SK-N-DZ (cell line): Measurements from ENCODE around the gene APPBP2.
"Not testable (repeated sequence)": the region's sequence is repeated elsewhere in the genome, so short reads cannot be mapped to it uniquely, and the experiment has no call there.

Source experiments
- DNase-seq: peaks from one replicate; pipeline ENCODE4 v3.0.0-alpha.2; 2015; ENCODE audit warnings: low spot score

Gene APPBP2

DNA sequence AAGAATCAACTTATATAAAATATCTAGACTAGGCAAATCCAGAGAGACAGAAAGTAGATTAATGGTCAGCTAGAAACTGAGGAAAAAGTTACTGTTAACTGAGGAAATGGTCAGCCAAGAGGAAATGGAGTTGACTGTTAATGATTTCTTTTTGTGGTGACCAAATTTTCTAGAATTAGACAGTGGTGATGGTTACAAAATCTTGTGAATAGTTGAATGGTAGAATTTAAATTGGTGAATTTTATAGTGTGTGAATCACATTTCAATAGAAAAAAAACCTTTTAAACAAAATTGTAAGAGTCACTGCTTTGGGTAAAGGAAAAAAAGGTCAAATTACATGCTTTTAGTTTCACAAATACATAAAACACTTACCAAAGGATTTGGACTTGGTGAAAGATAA lies 30.0 kb downstream of the APPBP2 start:
- DNase-seq = no peak

- no peak for DNase-seq
Measured at GRCh38 chr17:60495260-60495659, 30.8 kb downstream of the APPBP2 start.

GRCh38 chr17:60493847-60494321 lies 32.2 kb downstream of the APPBP2 start:
- no peak for DNase-seq

DNA sequence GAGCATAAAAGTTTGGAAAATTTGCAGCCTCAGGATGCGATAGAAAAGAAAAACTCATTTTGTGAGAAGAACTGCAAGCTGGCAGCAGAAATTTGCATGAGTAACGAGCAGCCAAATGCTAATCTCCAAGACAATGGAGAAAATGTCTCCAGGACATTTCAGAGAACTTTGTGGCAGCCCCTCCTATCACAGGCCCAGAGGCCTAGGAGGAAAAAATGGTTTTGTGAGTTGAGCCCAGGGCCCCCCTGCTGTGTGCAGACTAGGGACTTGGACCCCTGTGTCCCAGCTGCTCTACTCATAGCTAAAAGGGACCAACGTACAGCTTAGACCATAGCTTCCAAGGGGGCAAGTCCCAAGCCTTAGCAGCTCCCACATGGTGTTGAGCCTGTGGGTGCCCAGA lies 34.3 kb downstream of the APPBP2 start:
- no peak for DNase-seq

GRCh38 chr17:60490594-60490993 lies 35.4 kb downstream of the APPBP2 start:
- not testable (repeated sequence) for DNase-seq

DNA sequence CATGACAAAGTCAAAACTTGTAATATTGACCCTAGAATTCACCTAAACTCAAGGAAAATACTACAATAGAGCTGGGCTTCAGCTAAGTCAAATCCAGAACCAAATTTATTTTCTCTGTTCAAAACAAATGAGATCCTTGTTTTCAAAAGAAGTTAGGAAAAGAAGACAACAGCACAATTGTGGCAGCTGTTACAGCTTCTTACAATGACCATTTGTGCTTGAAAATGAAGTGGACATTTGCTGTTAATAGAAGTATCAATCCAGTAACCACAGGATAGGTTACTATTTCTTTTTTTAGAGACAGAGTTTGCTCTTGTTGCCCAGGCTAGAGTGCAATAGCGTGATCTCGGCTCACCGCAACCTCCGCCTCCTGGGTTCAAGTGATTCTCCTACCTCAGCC lies 44.4 kb downstream of the APPBP2 start:
- DNase-seq = no peak

- peak; percentile 53 for DNase-seq
Measured at GRCh38 chr17:60473788-60474187, 52.3 kb downstream of the APPBP2 start.

GRCh38 chr17:60472449-60472848 lies 53.6 kb downstream of the APPBP2 start:
- no peak for DNase-seq

DNA sequence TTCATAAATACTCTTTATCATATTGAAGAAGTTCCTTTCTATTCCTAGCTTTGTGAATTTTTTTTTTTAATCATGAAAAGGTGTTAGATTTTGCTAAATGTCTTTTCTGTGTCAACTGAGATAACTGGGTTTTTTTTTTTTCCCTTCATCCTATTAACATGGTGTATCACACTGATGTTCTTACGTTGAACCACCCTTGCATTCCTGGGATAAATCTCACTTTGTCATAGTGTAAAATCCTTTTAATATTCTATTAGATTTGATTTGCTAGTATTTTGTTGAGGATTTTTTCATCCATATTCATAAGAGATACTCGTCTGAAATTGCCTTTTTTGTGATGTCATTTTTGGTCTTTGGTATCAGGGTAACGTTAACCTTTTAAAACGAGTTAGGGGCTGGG lies 54.6 kb downstream of the APPBP2 start:
- DNase-seq = no peak

DNA sequence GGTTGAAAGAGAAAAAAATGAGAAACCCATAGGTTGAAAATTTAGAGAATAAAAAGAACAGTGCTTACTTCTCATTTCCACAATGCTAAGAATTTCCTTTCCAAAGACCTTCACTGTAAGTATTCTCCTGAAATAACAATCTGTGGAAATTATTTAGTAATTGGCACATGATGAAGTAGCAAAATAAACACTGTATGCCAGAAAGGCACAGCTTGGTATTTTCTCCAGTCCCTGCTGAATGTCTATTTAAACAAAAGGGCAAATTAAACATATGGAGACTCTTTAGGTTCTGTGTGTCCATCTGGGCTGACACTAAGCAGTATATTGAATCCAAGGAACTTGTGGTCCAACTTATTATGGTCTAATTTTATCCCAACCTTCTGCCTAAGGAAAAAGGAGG lies 57.7 kb downstream of the APPBP2 start:
- no peak for DNase-seq

GRCh38 chr17:60464343-60464742 lies 61.7 kb downstream of the APPBP2 start:
- no peak for DNase-seq

DNA sequence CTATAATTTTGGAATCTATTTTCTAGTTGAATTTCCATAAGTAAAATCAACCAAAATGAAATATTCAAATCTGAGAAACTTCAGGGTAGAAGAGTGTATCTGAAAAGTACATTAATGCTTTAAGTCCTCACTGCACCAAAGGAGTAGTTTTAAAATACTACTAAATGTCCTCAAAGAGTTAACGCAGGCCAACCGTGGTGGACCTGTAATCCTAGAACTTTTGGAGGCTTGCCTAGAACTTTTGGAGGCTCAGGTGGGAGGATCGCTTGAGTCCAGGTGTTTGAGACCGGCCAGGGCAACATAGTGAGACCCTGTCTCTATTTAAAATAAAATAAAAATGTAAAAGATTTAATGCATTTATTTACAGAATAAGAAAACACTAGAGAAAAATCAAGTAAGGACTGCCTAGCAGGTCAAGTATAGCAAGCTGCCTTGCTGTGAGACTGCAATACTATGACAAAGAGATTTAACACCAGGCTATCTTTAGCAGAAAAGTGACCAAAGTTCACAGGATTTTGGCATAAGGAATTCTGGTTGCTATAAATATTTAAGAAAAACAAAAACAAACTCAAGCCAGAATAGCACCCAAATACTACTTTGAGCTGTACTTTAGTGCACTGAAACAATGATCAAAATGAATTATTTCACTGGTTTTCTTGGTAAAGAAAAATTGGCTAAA lies 62.7 kb downstream of the APPBP2 start:
- DNase-seq = no peak

- no peak for DNase-seq
Measured at GRCh38 chr17:60461584-60461983, 64.5 kb downstream of the APPBP2 start.

DNA sequence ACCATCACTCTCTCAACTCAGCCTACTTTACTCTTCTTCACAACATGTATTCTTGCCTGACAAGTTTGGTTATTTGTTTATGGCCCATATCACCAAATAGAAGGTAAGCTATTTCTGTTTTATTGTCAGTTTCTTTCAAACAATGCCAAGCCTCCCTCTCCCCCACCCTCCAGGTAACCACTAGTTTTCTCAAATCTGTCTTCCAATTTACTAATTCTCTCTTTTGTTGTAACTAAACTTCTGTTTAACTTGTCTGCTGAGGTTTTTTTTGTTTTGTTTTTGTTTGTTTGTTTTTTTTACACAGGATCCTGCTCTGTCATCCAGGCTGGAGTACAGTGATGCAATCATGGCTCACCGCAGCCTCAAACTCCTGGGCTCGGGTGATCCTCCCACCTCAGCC lies 68.9 kb downstream of the APPBP2 start:
- DNase-seq = no peak

GRCh38 chr17:60455378-60455777 lies 70.7 kb downstream of the APPBP2 start:
- no peak for DNase-seq

- no peak for DNase-seq
Measured at GRCh38 chr17:60451965-60452364, 74.1 kb downstream of the APPBP2 start.

- DNase-seq = no peak
Measured at GRCh38 chr17:60451071-60451470, 75.0 kb downstream of the APPBP2 start.

GRCh38 chr17:60447375-60447774 lies 78.7 kb downstream of the APPBP2 start:
- no peak for DNase-seq

- DNase-seq = no peak
Measured at GRCh38 chr17:60445144-60445543, 80.9 kb downstream of the APPBP2 start.

GRCh38 chr17:60443713-60444112 lies 82.3 kb downstream of the APPBP2 start:
- DNase-seq = no peak

DNA sequence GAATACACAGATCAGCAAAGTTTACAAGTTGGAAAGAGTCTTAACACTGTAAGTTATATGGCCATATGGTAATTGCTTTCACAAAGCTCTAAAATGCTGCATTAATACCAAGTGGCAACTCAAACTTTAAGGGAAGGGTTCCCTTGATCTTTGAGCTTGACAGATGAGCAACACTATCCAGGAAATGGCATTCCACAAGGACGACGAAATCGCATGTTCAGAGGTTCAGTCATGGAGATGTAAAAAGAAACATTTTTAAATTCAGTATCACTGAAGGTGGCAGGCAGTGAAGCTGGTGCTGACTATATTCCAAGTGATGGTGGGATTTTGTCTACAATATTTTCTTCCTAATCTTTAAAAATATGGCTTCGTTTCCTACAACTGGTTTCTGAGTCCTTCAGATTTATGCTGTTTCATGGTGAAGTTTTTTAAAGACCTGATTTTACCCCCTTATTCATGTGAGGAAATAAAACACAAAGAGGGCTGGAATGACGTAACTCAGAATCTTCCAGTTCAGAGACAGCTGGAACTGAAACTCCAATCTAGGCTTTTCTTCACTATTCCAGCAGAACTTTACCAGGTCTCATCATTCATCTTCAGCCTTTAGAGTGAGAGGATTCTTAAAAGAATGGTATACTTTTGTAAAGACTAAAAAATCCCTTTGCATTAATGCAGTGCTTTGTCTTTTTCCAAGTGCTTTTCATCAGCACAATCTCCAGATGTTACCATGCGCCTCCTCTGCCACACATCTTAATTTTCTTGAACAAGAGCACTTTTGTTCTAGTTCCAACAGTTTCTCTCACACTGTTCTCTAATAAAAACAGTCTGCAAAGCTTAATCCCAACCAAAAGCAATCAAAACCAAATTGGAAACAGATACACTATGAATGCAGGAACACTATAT lies 83.5 kb downstream of the APPBP2 start:
- DNase-seq = no peak

DNA sequence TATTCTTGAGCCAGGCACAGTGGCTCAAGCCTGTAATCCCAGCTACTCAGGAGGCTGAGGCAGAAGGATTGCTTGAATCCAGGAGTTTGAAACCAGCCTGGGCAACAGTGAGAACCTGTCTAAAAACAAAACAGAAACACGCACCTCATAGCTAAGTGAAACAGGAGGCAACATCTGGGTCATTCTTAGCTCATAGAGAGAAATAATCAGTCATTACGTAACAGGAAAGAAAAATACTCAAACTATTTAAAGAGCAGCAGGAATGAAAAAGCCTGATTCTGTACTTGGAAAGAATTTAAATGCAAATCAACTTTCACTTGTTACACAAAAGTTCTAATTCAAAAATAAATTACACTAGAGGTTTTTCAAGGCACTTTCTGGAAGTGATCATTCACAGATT lies 86.5 kb downstream of the APPBP2 start:
- DNase-seq = no peak

GRCh38 chr17:60436676-60437075 lies 89.4 kb downstream of the APPBP2 start:
- no peak for DNase-seq
